GM20000 (cell line): Measurements from ENCODE around the gene GRID1.

Source experiments
- DNase-seq: peaks from one replicate; pipeline ENCODE4 v3.0.0; 2012; ENCODE audit warnings: low spot score
- CTCF ChIP-seq: IDR thresholded peaks from 2 replicates; pipeline ENCODE4 v1.5.1; 2012; ENCODE audit warnings: mild to moderate bottlenecking, control low read depth; ENCODE audit errors: extremely low read depth, missing control alignments

GRID1 gene

GRCh38 chr10:86222336-86222650 is 144.3 kb downstream of the GRID1 start:
- no peak for DNase-seq
- no peak for TF ChIP-seq CTCF

- no peak for DNase-seq
- no peak for TF ChIP-seq CTCF
These were observed 144.9 kb downstream of the GRID1 start for GRCh38 chr10:86221442-86222335.

- DNase-seq, result no peak
- TF ChIP-seq CTCF, result no peak
These were observed 146.0 kb downstream of the GRID1 start for GRCh38 chr10:86220626-86221025.

GRCh38 chr10:86219271-86219670 is 147.3 kb downstream of the GRID1 start:
- DNase-seq, result no peak
- TF ChIP-seq CTCF, result no peak

GRCh38 chr10:86218842-86219241 is 147.8 kb downstream of the GRID1 start:
- no peak for DNase-seq
- no peak for TF ChIP-seq CTCF

- DNase-seq, result no peak
- TF ChIP-seq CTCF, result no peak
These were observed 148.4 kb downstream of the GRID1 start for GRCh38 chr10:86218160-86218559.

GRCh38 chr10:86217371-86218080 is 149.1 kb downstream of the GRID1 start:
- no peak for TF ChIP-seq CTCF
- no peak for DNase-seq
